HFF-Myc (cell line): ENCODE results near the gene SSRP1.

Experiments used
- DNase-seq: peaks from one replicate; pipeline ENCODE4 v3.0.0-alpha.2; 2011; ENCODE audit warnings: low read depth; ENCODE audit errors: extremely low read depth
- H3K4me3 ChIP-seq: replicated peaks from 2 replicates; pipeline ENCODE4 v1.5.1; 2011; ENCODE audit warnings: low read depth, mild to moderate bottlenecking, control low read depth, low read length
- TF ChIP-seq, protein P1 (sequence below): IDR thresholded peaks from 2 replicates; pipeline ENCODE4 v1.5.1; 2012; ENCODE audit warnings: mild to moderate bottlenecking, low read depth, low read length, control low read depth; ENCODE audit errors: missing control alignments

SSRP1 gene

DNA sequence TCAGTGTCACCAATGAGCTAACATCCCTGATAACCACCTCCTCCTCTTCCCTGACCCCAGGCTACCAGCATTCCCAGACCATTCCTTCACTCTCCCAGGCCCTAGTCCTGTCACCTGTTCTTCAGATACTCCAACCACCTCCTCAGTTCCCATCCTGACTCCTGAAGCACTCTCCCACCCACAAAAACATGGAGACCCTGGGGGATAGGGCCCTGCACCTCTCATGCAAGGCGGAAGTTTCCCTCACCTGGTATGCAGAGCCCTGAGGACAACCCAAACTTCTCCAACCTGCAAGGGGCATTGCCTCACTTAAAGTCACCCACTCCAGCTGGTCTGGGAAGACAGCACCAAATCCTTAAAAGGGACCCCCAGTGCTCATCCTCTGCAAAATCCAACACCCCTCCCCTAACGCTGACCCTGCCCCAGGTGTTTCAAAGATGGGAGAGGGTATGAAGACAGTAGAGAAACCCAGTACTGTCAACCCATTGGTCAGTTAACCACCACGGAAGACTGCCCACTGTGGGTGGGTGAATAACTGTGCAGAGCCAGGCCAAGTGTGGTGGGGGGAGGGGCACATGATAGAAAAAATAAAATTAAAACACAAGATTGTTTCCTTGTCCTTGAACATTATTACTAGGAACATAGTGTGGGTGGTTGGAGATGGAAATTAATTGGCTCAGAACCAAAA, 12.4 kb downstream of the SSRP1 start:
- TF ChIP-seq, protein P1, sequence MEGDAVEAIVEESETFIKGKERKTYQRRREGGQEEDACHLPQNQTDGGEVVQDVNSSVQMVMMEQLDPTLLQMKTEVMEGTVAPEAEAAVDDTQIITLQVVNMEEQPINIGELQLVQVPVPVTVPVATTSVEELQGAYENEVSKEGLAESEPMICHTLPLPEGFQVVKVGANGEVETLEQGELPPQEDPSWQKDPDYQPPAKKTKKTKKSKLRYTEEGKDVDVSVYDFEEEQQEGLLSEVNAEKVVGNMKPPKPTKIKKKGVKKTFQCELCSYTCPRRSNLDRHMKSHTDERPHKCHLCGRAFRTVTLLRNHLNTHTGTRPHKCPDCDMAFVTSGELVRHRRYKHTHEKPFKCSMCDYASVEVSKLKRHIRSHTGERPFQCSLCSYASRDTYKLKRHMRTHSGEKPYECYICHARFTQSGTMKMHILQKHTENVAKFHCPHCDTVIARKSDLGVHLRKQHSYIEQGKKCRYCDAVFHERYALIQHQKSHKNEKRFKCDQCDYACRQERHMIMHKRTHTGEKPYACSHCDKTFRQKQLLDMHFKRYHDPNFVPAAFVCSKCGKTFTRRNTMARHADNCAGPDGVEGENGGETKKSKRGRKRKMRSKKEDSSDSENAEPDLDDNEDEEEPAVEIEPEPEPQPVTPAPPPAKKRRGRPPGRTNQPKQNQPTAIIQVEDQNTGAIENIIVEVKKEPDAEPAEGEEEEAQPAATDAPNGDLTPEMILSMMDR = no peak
- DNase-seq = no peak
- peak overlapping the region; percentile 80 for H3K4me3 ChIP-seq

DNA sequence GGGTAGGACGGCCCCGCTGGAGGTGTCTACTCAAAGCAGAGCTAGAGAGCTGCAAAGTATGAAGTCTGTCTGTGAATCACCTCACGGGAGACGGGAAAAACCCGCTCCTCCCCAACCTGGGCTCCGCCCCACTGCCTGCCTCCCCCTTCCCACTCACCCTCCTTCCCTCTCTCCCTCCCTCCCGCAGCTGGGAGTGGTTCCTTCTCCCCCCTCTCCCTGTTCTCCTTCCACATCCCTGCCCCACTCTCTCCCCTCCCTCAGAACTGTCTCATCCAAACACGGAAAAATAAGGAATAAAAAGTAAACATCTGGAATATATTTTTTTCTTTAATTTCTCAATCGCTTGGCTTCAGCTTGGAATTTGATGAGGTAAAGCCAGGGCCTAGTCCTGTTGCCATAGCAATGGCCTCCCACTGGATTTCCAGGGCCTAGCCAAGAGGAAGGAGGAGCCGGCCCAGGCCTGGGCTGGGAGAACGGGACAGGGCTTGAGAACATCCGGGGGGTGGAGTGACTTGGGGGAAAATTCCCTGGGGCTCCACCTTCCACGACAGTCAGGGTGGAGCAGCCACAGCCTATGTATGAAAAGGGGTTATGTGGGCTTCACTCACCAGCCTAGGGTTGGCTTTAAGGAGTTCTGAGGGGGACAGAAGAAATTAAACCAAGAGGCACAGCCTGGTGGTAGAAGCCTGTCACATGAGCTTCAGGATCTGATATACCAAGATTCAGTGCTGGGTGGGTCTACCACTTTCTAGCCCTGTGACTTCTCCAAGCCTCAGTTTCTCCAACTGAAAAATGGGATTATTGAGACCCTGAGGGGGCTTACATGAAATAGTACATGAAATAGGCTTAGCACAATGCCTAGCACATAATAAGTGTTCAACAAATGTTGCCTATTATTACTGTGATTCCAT, 13.2 kb downstream of the SSRP1 start:
- peak overlapping the region; percentile 80 for H3K4me3 ChIP-seq
- TF ChIP-seq, protein P1 = no peak
- DNase-seq = peak; percentile 94

- H3K4me3 ChIP-seq = peak overlapping the region; percentile 80
- no peak for DNase-seq
These were observed 14.1 kb downstream of the SSRP1 start for GRCh38 chr11:57321388-57322255.

GRCh38 chr11:57320719-57321387, 14.8 kb downstream of the SSRP1 start:
- DNase-seq = no peak
- TF ChIP-seq, protein P1 = no peak
- peak overlapping the region; percentile 80 for H3K4me3 ChIP-seq

More at GRCh38 chr11:57321388-57322255, 14.1 kb downstream of the SSRP1 start:
- TF ChIP-seq, protein P1 = no peak

DNA sequence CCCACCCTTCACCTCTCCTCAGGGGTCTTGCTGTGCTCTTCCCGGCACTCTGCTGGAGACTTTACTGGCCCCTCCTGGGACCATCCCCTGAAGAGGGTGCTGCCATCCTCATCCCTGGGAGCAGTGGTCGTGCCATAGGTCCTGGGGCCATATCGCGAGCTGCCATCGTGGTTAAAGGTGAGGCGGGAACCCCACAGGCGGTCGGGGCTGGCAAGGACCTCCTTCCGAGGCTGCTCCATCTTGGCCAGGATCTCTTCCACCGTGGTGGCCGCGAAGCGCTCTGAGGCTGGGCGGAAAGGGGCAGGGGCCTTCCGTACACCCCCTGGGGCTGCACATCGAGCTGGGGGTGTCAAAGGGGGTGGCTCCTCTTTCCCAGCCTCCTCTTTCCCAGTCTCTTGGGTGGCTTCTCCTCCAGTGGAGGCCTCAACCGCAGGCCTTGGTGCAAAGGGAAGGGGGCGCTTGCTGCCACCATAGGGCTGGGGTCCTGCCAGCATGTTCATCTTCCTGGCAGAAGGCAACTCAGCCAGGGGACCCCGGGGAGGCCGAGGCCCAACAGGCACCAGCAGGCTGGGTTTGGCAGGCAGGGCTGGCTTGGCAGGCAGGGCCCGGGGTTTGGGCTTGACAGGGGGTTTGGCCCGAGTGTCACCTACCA, 15.5 kb downstream of the SSRP1 start:
- no peak for DNase-seq
- TF ChIP-seq, protein P1 = no peak
- H3K4me3 ChIP-seq = no peak overlapping the region
